ENCODE results near the gene MAGEB6.

- no peak for TF ChIP-seq POLR2A (IDR thresholded peaks at IDR 0.05)
- TF ChIP-seq, protein P1, sequence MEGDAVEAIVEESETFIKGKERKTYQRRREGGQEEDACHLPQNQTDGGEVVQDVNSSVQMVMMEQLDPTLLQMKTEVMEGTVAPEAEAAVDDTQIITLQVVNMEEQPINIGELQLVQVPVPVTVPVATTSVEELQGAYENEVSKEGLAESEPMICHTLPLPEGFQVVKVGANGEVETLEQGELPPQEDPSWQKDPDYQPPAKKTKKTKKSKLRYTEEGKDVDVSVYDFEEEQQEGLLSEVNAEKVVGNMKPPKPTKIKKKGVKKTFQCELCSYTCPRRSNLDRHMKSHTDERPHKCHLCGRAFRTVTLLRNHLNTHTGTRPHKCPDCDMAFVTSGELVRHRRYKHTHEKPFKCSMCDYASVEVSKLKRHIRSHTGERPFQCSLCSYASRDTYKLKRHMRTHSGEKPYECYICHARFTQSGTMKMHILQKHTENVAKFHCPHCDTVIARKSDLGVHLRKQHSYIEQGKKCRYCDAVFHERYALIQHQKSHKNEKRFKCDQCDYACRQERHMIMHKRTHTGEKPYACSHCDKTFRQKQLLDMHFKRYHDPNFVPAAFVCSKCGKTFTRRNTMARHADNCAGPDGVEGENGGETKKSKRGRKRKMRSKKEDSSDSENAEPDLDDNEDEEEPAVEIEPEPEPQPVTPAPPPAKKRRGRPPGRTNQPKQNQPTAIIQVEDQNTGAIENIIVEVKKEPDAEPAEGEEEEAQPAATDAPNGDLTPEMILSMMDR (IDR thresholded peaks at IDR 0.05): no peak
Measured at GRCh38 chrX:26146024-26146423, 46.2 kb upstream of the MAGEB6 start.

All from adrenal gland (tissue), 5 donors.